Panc1 (cell line): ENCODE data around the gene NMS. TPM values are rescaled to one million over a fixed set of nuclear protein-coding genes. Genes with fewer than 3 reads are reported as not detected.

ENCODE experiments used
- ATAC-seq: fragments of 200-7000 bp; cut with Tn5 transposase; 2 replicates; pipeline ENCODE4 v1.9.1; 2020; ENCODE audit warnings: mild to moderate bottlenecking, moderate library complexity
- Bru-seq: library from RNA; stranded (reverse); fragments of 400-500 nt; gene quantifications from one replicate; lab custom pipeline; 2021; lab: Mats Ljungman, UMichigan
- BruChase-seq, 2 experiments: library from RNA; stranded (reverse); fragments of 400-500 nt; gene quantifications; one replicate each; lab custom pipeline; 2021; lab: Mats Ljungman, UMichigan
- BruUV-seq: library from RNA; stranded (reverse); fragments of 400-500 nt; replicated peaks from 2 replicates; lab custom pipeline; 2021; lab: Mats Ljungman, UMichigan
- CTCF ChIA-PET: fragments of 300-600 bp; sonication (Branson Sonifier 250); formaldehyde crosslinking; loops from one replicate; lab custom pipeline; 2022; ENCODE audit warnings: antibody characterized with exemption; lab: Charles Lee
- POLR2A ChIA-PET: fragments of 300-600 bp; sonication (Branson Sonifier 250); formaldehyde crosslinking; loops from one replicate; lab custom pipeline; 2022; ENCODE audit warnings: antibody characterized with exemption; lab: Charles Lee
- DNase-seq: peaks from one replicate; pipeline ENCODE4 v3.0.0-alpha.2; 2010; ENCODE audit warnings: low read depth, low spot score
- H3K27ac ChIP-seq: 2 replicates; pipeline ENCODE4 v1.5.1; 2011; ENCODE audit warnings: mild to moderate bottlenecking, low read length, inconsistent platforms
- H3K27me3 ChIP-seq: fragments of 200-500 bp; sonication (Bioruptor generic); 2 replicates; pipeline ENCODE4 v1.6.0; 2014; ENCODE audit warnings: low read length, inconsistent platforms; ENCODE audit not compliant: control insufficient read depth, insufficient read depth
- H3K36me3 ChIP-seq: fragments of 200-500 bp; sonication (Bioruptor generic); 2 replicates; pipeline ENCODE4 v1.5.1; 2014; ENCODE audit warnings: inconsistent platforms, mild to moderate bottlenecking, low read length, moderate library complexity; ENCODE audit not compliant: control insufficient read depth, insufficient read depth
- H3K4me1 ChIP-seq: 2 replicates; pipeline ENCODE4 v1.5.1; 2011; ENCODE audit warnings: inconsistent platforms, mild to moderate bottlenecking, low read length, moderate library complexity; ENCODE audit not compliant: control insufficient read depth, insufficient read depth
- H3K4me3 ChIP-seq, 2 experiments: 2 replicates each; pipeline ENCODE4 v1.5.1; 2011 to 2012; ENCODE audit warnings: low read depth in 2 of 2, low read length in 2 of 2, mild to moderate bottlenecking in 2 of 2, inconsistent platforms in 1 of 2, moderate library complexity in 1 of 2
- H3K9me3 ChIP-seq: fragments of 200-500 bp; sonication (Bioruptor generic); 2 replicates; pipeline ENCODE4 v1.5.1; 2014; ENCODE audit warnings: low read depth, mild to moderate bottlenecking, inconsistent platforms, low read length, moderate library complexity; ENCODE audit not compliant: control insufficient read depth, insufficient read depth
- CTCF ChIP-seq: fragments of 450-650 bp; IDR thresholded peaks from 2 replicates; pipeline ENCODE4 v1.5.1; 2017; ENCODE audit warnings: mild to moderate bottlenecking
- POLR2AphosphoS5 ChIP-seq: IDR thresholded peaks from 2 replicates; pipeline ENCODE4 v1.6.1; 2012; ENCODE audit warnings: mild to moderate bottlenecking, low read depth, low read length, moderate library complexity
- REST ChIP-seq, 2 experiments: IDR thresholded peaks; 2 replicates each; pipeline ENCODE4 v1.6.1; 2011 to 2012; ENCODE audit warnings: low read depth in 2 of 2, control low read depth in 1 of 2, low read length in 1 of 2, mild to moderate bottlenecking in 1 of 2, moderate library complexity in 1 of 2; ENCODE audit not compliant: insufficient read depth in 1 of 2
- SIN3A ChIP-seq: IDR thresholded peaks from 2 replicates; pipeline ENCODE4 v1.6.1; 2012; ENCODE audit warnings: low read depth, mild to moderate bottlenecking, low read length, moderate library complexity, borderline replicate concordance; ENCODE audit not compliant: insufficient read depth
- TCF7L2 ChIP-seq: IDR thresholded peaks from 2 replicates; pipeline ENCODE4 v1.6.1; 2011; ENCODE audit warnings: mild to moderate bottlenecking, low read depth, low read length, inconsistent platforms
- in situ Hi-C: cut with HindIII; loops from 2 replicates; pipeline ENCODE4 v1.10.0; 2016; ENCODE audit warnings: low sequenced_read_pairs, low pct_unique_long_range_greater_than_20kb
- intact Hi-C: fragments of 100-400 bp; cut with micrococcal nuclease; formaldehyde crosslinking; loops from one replicate; pipeline ENCODE4 v1.10.0; 2022; ENCODE audit not compliant: unreplicated experiment
- long read RNA-seq: library from polyadenylated mRNA; unstranded; transcript quantifications from one replicate; pipeline ENCODE4 v2.0.0, GENCODE V29; 2021; ENCODE audit not compliant: unreplicated experiment
- polyA plus RNA-seq: library from polyadenylated mRNA; unstranded; fragments of >200 nt; gene quantifications from one replicate; pipeline ENCODE4 v1.2.1, GENCODE V29; 2012; ENCODE audit warnings: missing spikeins; ENCODE audit not compliant: insufficient read length
- total RNA-seq: library from RNA; stranded (reverse); gene quantifications from one replicate; pipeline ENCODE4 v1.2.1, GENCODE V29; 2021; ENCODE audit not compliant: unreplicated experiment

Gene NMS
- not detected for total RNA-seq
- polyA plus RNA-seq = not detected
- not detected for Bru-seq, nascent RNA
- not detected for BruChase-seq, experiment 1, labeled RNA remaining after a 2-hour chase
- BruChase-seq, experiment 2, labeled RNA remaining after a 6-hour chase = percentile 7 among the genes with signal in this experiment
- long read RNA-seq = 0 reads

- intact Hi-C loops = no loop called here
- no peaks in the 10 kb centered on the region for H3K36me3 ChIP-seq
- CTCF ChIA-PET = interaction anchor here (0.6 kb wide), 1 partner anchor 93 kb away, joined by 3 read pairs; no protein-coding TSS in a partner anchor
- no peak for DNase-seq
- BruUV-seq = no TSS peak
- POLR2A ChIA-PET = no interaction called here
- in situ Hi-C loops = no loop called here
- no peaks in the 10 kb centered on the region for H3K9me3 ChIP-seq
- H3K4me1 ChIP-seq = no peaks in the 10 kb centered on the region
- ATAC-seq = no peak
- TF ChIP-seq TCF7L2 = no peak
- no peak for TF ChIP-seq SIN3A
- TF ChIP-seq CTCF = no peak
- no peak for TF ChIP-seq POLR2AphosphoS5
- TF ChIP-seq REST (IDR thresholded peaks at IDR 0.05; ENCODE audit: insufficient read depth in 1 of 2, low read depth in 2 of 2, low read length in 1 of 2) = no peak
- H3K27ac ChIP-seq = no peak within 1 kb of the TSS
- H3K4me3 ChIP-seq = no peak within 1 kb of the TSS
- H3K27me3 ChIP-seq = peaks cover 35% of the 10 kb centered on the region
Measured at GRCh38 chr2:100470182-100470581, at the start of gene NMS. NMS (plus strand) TSS chr2:100470482; CDS start chr2:100470489, 7 bp downstream.

GRCh38 chr2:100422320-100423055, 47.8 kb upstream of the NMS start:
- no peak for TF ChIP-seq TCF7L2
- peak; percentile 79 for TF ChIP-seq CTCF
- TF ChIP-seq REST (IDR thresholded peaks at IDR 0.05; ENCODE audit: insufficient read depth in 1 of 2, low read depth in 2 of 2, low read length in 1 of 2) = no peak
- no peak for TF ChIP-seq SIN3A
- ATAC-seq (peak; percentile 86), DNase-seq (no peak)
- intact Hi-C loops = no loop called here
- in situ Hi-C loops = no loop called here
- no TSS peak for BruUV-seq
- CTCF ChIA-PET = no interaction called here
- H3K4me3 ChIP-seq = no peak overlapping the region
- POLR2A ChIA-PET = no interaction called here
- no peaks in the 10 kb centered on the region for H3K27me3 ChIP-seq
- H3K4me1 ChIP-seq = peaks cover 4% of the 10 kb centered on the region; the same call in 1 of the 2 replicates
- no peaks in the 10 kb centered on the region for H3K36me3 ChIP-seq
- H3K9me3 ChIP-seq = no peaks in the 10 kb centered on the region
- H3K27ac ChIP-seq = no peak overlapping the region
